ENCODE data around the gene RCL1.

RCL1 gene

DNA sequence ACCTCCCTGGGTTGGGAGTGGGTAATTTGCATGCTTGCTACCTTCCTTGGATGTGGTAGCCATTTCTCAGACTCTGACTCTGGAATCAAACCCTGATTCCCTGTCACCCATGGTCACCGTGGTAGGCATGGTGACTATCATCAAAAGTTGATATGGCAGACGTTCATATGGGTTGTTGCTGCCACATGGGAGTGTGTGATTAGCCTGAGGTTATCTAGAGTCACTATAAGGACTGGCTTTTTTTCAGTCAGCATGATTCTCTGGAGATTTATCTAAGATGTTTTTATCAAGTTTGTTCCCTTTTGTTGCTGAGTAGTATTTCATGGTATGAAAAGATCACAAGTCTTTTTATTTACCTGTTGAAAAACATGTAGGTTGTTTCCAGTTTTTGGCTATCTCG lies 7.0 kb downstream of the RCL1 start:
- DNase-seq (ENCODE audit: low read depth): no peak
- TF ChIP-seq, protein P1, sequence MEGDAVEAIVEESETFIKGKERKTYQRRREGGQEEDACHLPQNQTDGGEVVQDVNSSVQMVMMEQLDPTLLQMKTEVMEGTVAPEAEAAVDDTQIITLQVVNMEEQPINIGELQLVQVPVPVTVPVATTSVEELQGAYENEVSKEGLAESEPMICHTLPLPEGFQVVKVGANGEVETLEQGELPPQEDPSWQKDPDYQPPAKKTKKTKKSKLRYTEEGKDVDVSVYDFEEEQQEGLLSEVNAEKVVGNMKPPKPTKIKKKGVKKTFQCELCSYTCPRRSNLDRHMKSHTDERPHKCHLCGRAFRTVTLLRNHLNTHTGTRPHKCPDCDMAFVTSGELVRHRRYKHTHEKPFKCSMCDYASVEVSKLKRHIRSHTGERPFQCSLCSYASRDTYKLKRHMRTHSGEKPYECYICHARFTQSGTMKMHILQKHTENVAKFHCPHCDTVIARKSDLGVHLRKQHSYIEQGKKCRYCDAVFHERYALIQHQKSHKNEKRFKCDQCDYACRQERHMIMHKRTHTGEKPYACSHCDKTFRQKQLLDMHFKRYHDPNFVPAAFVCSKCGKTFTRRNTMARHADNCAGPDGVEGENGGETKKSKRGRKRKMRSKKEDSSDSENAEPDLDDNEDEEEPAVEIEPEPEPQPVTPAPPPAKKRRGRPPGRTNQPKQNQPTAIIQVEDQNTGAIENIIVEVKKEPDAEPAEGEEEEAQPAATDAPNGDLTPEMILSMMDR (IDR thresholded peaks at IDR 0.05; ENCODE audit: insufficient read depth, low read depth, low read length, missing control alignments): no peak
- H3K4me3 ChIP-seq (ENCODE audit: low read depth, low read length): no peak overlapping the region

DNA sequence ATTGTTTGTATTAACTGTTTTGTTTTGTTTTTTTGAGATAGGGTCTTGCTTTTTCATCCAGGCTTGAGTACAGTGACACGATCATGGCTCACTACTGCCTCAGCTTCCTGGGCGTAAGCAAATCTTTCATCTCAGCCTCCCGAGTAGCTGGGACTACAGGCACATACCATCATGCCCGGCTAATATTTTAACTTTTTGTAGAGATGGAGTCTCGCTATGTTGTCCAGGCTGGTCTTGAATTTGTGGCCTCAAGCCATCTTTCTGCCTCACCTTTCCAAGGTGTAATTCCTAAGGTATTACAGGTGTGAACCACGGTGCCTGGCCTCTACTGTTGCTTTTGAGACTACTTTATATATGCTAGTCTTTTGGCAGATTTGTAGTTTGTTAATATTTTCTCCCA lies 8.4 kb downstream of the RCL1 start:
- DNase-seq (ENCODE audit: low read depth): no peak
- TF ChIP-seq, protein P1 (IDR thresholded peaks at IDR 0.05; ENCODE audit: insufficient read depth, low read depth, low read length, missing control alignments): no peak
- no peak overlapping the region for H3K4me3 ChIP-seq (ENCODE audit: low read depth, low read length)

DNA sequence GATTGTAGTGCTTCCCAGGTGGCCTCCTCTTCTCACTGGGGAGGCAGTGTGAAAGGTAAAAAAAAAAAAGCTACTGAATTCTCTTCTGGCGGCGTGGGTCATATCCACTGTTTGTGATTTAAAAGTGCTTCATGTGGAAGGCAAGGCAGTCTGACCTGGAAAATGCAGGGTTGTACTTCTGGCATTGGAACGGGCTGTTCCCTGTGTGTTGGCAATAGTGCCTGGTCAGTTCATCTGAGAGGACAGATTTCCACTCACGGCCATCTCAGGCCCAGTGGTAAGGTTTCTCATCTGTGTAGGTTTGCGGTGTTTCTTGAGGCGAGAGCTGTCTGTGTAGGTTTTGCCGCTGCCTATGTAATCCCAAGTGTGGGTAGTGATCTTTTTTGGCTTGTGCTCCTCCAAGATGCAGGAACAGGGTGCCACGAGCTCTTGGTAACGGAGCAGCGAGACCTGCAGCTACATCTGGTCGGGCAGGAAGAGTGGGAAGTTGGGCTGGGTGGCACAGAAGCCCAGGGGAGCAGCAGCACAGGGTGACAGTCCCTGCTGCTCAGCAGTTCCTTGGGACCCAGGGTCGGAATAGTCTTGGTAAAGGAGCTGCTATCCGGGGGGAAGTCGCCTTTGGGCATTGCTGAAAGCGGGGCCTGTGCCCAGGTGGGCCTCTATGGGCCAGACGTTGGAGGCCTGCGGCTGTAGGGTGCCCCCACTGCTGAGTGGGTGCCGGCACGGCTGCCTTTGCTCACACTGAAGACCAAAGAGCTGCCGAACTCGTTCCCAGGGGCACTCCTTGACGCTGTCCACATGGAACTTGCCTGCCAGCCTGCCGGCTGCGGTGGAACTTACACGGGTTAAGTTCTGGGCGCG lies 11.2 kb downstream of the RCL1 start:
- no peak for DNase-seq (ENCODE audit: low read depth)
- TF ChIP-seq, protein P1 (IDR thresholded peaks at IDR 0.05; ENCODE audit: insufficient read depth, low read depth, low read length, missing control alignments): no peak
- no peak overlapping the region for H3K4me3 ChIP-seq (ENCODE audit: low read depth, low read length)

DNA sequence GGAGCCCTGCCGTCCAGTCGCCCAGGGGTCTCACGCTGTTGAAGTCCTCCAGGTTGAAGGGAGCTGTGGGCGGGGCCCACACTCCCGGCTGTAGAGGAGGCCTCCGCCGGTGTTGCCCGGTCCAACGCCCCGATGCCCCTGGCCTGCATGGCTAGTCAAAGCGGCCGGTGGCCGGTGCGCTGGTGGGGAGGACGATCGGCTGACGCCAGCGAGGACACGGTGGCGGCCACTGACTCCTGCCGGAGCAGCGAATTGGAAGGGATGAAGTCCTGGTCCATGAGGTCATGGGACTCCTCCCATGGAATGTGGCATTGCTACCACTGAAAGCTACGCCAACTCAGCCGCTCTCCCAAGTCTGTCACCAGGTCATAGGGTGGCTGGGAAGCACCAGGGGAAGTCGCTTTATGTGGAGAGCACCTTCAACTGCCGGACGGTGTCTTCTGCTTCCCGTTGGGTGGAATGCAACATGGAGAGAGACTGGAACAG lies 11.8 kb downstream of the RCL1 start:
- TF ChIP-seq, protein P1 (IDR thresholded peaks at IDR 0.05; ENCODE audit: insufficient read depth, low read depth, low read length, missing control alignments): no peak
- no peak overlapping the region for H3K4me3 ChIP-seq (ENCODE audit: low read depth, low read length)

DNA sequence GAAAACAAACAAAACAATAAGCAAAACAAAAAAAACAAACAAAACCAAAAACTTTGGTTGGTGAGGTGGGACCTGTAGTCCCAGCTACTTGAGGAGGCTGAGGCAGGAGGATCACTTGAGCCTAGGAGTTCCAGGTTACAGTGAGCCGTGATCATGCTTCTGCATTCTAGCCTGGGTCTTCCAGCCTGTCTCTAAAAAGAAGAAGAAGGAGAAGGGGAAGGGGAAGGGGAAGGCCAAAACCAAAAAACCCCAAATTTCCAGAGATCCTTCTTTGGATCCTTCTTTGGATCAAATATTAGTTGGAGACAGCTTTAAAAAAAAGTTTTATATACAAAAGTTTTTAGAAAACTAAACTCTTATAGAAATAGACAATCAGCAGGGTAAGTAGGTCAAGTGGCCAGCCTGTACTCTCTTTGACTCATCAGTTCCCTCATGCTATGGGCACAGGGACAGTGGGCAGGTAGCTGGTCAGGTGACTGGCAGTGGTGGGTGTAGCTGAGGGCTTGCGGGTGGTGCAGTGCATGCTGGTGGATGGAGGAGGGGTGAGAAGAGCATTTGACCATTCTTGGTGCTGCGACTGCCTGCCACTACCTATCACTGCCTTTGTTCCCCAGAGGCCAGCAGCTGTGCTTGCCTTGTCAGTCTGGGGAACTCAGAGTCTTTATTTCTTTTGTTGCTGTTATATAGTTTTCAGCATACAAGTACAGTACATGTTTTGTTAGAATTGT lies 12.6 kb downstream of the RCL1 start:
- DNase-seq (ENCODE audit: low read depth): no peak
- TF ChIP-seq, protein P1 (IDR thresholded peaks at IDR 0.05; ENCODE audit: insufficient read depth, low read depth, low read length, missing control alignments): no peak
- H3K4me3 ChIP-seq (ENCODE audit: low read depth, low read length): no peak overlapping the region

More for the DNA sequence above, 11.8 kb downstream of the RCL1 start:
- DNase-seq (ENCODE audit: low read depth): no peak

DNA sequence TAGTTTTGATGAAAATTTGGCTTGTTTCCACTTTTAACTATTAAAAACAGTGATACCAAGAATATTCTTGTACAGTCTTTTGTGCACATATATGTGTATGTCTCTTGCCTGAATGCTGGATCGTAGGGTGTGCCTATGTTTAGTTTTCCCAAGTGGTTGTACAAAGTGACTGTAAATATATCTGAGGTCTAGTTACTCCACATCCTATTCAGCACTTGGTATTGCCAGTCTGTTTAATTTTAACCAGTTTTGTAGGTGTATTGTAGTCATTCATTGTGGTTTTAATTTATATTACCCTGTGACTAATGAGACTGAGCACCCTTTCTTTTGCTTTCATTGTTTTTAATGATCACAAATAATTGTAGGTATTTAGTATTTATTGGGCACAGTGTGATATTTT lies 17.8 kb downstream of the RCL1 start:
- no peak overlapping the region for H3K4me3 ChIP-seq (ENCODE audit: low read depth, low read length)
- TF ChIP-seq, protein P1 (IDR thresholded peaks at IDR 0.05; ENCODE audit: insufficient read depth, low read depth, low read length, missing control alignments): no peak
- no peak for DNase-seq (ENCODE audit: low read depth)

Measured in GM12865 (cell line).